HEK293 (cell line): ENCODE results near the gene PPP1R1B.

Experiments used
- CTCF ChIA-PET: fragments of 350-600 bp; formaldehyde crosslinking; extraction: SDS; loops from one replicate; lab custom pipeline; 2021; ENCODE audit warnings: antibody characterized with exemption; lab: Yijun Ruan, JAX
- POLR2A ChIA-PET: fragments of 300-600 bp; formaldehyde crosslinking; extraction: SDS; loops from one replicate; lab custom pipeline; 2020; ENCODE audit warnings: antibody characterized with exemption, inconsistent platforms; lab: Yijun Ruan, JAX
- H3K27ac ChIP-seq: fragments of 200-500 bp; sonication (Bioruptor generic); 2 replicates; pipeline ENCODE4 v1.5.1; 2014; ENCODE audit warnings: low read depth, low read length, control low read depth, inconsistent platforms; ENCODE audit errors: extremely low read depth
- H3K36me3 ChIP-seq, 2 experiments: fragments of 200-500 bp in 1 of 2; sonication (Bioruptor generic) in 1 of 2; 1 replicate in 1 of 2; 2 replicates in 1 of 2; pipeline ENCODE4 v1.5.1; 2014 to 2017; ENCODE audit warnings: inconsistent platforms in 2 of 2, low read length in 2 of 2; ENCODE audit not compliant: control insufficient read depth in 2 of 2, insufficient read depth in 1 of 2
- H3K4me1 ChIP-seq: fragments of 200-500 bp; sonication (Bioruptor generic); 2 replicates; pipeline ENCODE4 v1.5.1; 2014; ENCODE audit warnings: mild to moderate bottlenecking, low read length, inconsistent platforms; ENCODE audit not compliant: control insufficient read depth, insufficient read depth
- H3K4me3 ChIP-seq: 2 replicates; pipeline ENCODE4 v1.5.1; 2011; ENCODE audit warnings: low read depth, mild to moderate bottlenecking, control low read depth, low read length, moderate library complexity
- H3K9me3 ChIP-seq: fragments of 200-500 bp; sonication (Bioruptor generic); 2 replicates; pipeline ENCODE4 v1.5.1; 2014; ENCODE audit warnings: low read depth, low read length, inconsistent platforms; ENCODE audit not compliant: control insufficient read depth, insufficient read depth
- GLIS2 ChIP-seq: fragments of 450-650 bp; formaldehyde crosslinking; IDR thresholded peaks from 2 replicates; pipeline ENCODE4 v1.5.1; 2016; ENCODE audit warnings: missing biosample characterization, missing genetic modification characterization
- HIC1 ChIP-seq: fragments of 450-650 bp; formaldehyde crosslinking; IDR thresholded peaks from 2 replicates; pipeline ENCODE4 v1.5.1; 2016; ENCODE audit warnings: missing biosample characterization, missing genetic modification characterization
- INSM2 ChIP-seq: fragments of 450-650 bp; formaldehyde crosslinking; IDR thresholded peaks from 2 replicates; pipeline ENCODE4 v1.5.1; 2016; ENCODE audit warnings: missing biosample characterization, missing genetic modification characterization
- PATZ1 ChIP-seq: fragments of 450-650 bp; formaldehyde crosslinking; IDR thresholded peaks from 2 replicates; pipeline ENCODE4 v1.5.1; 2016; ENCODE audit warnings: missing biosample characterization, missing genetic modification characterization
- PRDM1 ChIP-seq: fragments of 450-650 bp; formaldehyde crosslinking; IDR thresholded peaks from 2 replicates; pipeline ENCODE4; 2016; ENCODE audit warnings: missing biosample characterization, missing genetic modification characterization
- PRDM10 ChIP-seq: fragments of 450-650 bp; formaldehyde crosslinking; IDR thresholded peaks from 2 replicates; pipeline ENCODE4 v1.5.1; 2016; ENCODE audit warnings: missing biosample characterization, missing genetic modification characterization
- SP2 ChIP-seq: fragments of 450-650 bp; formaldehyde crosslinking; IDR thresholded peaks from 2 replicates; pipeline ENCODE4 v1.5.1; 2016; ENCODE audit warnings: missing biosample characterization, missing genetic modification characterization
- ZBTB6 ChIP-seq: fragments of 450-650 bp; formaldehyde crosslinking; IDR thresholded peaks from 2 replicates; pipeline ENCODE4 v1.5.1; 2017; ENCODE audit warnings: missing biosample characterization, missing genetic modification characterization
- ZNF112 ChIP-seq: fragments of 450-650 bp; formaldehyde crosslinking; IDR thresholded peaks from 2 replicates; pipeline ENCODE4 v1.5.0; 2017; ENCODE audit warnings: missing biosample characterization, missing genetic modification characterization
- ZNF132 ChIP-seq: fragments of 450-650 bp; formaldehyde crosslinking; IDR thresholded peaks from 2 replicates; pipeline ENCODE4 v1.5.1; 2017; ENCODE audit warnings: missing biosample characterization, missing genetic modification characterization, borderline replicate concordance
- ZNF184 ChIP-seq: fragments of 450-650 bp; IDR thresholded peaks from 2 replicates; pipeline ENCODE4 v1.5.1; 2018; ENCODE audit warnings: missing biosample characterization, mild to moderate bottlenecking, missing genetic modification characterization
- ZNF24 ChIP-seq: fragments of 450-650 bp; formaldehyde crosslinking; IDR thresholded peaks from 2 replicates; pipeline ENCODE4 v1.5.1; 2016; ENCODE audit warnings: missing biosample characterization, missing genetic modification characterization
- ZNF335 ChIP-seq: fragments of 450-650 bp; formaldehyde crosslinking; conservative IDR thresholded peaks from 2 replicates; pipeline ENCODE4 v1.5.1; 2016; ENCODE audit warnings: missing biosample characterization, missing genetic modification characterization
- ZNF596 ChIP-seq: fragments of 450-650 bp; IDR thresholded peaks from 2 replicates; pipeline ENCODE4 v1.5.0; 2018; ENCODE audit warnings: missing biosample characterization, mild to moderate bottlenecking, missing genetic modification characterization, moderate library complexity
- ZNF623 ChIP-seq: fragments of 450-650 bp; formaldehyde crosslinking; IDR thresholded peaks from 2 replicates; pipeline ENCODE4 v1.5.1; 2016; ENCODE audit warnings: missing biosample characterization, missing genetic modification characterization

The PPP1R1B gene

GRCh38 chr17:39664581-39665561, 38.1 kb downstream of the PPP1R1B start, which contains the start of gene TCAP:
TSS of gene TCAP (plus strand) at chr17:39665349. CDS start at chr17:39665360, 11 bp downstream.
- ChIA-PET POLR2A (interaction anchor here (1.2 to 2.1 kb wide), 3 partner anchors 11 to 35 kb away, joined by 3 to 5 read pairs (median 5); partner anchors contain the start of genes ERBB2 and PGAP3), CTCF (interaction anchor here (0.9 to 11.6 kb wide), 3 partner anchors 14 to 42 kb away, joined by 3 to 168 read pairs (median 120); partner anchors contain the start of gene PPP1R1B)
- H3K9me3 ChIP-seq = no peaks in the 10 kb centered on the region
- H3K36me3 ChIP-seq = peaks cover 3 to 31% of the 10 kb centered on the region in 2 experiments; a peak in 1 of 3 replicates
- H3K4me3 ChIP-seq = no peak within 1 kb of the TSS
- H3K27ac ChIP-seq = no peak within 1 kb of the TSS
- H3K4me1 ChIP-seq = peaks cover 9% of the 10 kb centered on the region
- TF ChIP-seq ZNF596 (tag by site-specific recombination) (no peak), HIC1 (tag by site-specific recombination) (peak; percentile 97), ZNF623 (tag by site-specific recombination) (peak; percentile 53), PRDM10 (tag by site-specific recombination) (no peak), PATZ1 (0 out of 2 replicates have a peak, but pooled peaks have one; percentile 15)

GRCh38 chr17:39665642-39666224, 39.0 kb downstream of the PPP1R1B start:
- no peak overlapping the region for H3K4me3 ChIP-seq
- peaks cover 0 to 23% of the 10 kb centered on the region in 2 experiments; a peak in 1 of 3 replicates for H3K36me3 ChIP-seq
- no peaks in the 10 kb centered on the region for H3K9me3 ChIP-seq
- CTCF ChIA-PET = interaction anchor here (0.7 to 11.6 kb wide), 9 partner anchors 14 to 138 kb away, joined by 3 to 168 read pairs (median 3); partner anchors contain the start of gene PPP1R1B
- no peak overlapping the region for H3K27ac ChIP-seq
- POLR2A ChIA-PET = interaction anchor here (0.6 to 1.4 kb wide), 4 partner anchors 10 to 99 kb away, joined by 3 to 5 read pairs (median 4); partner anchors contain the start of gene ERBB2
- peaks cover 9% of the 10 kb centered on the region for H3K4me1 ChIP-seq
- peak; percentile 87 for TF ChIP-seq ZNF335 (tag by site-specific recombination)
- no peak for TF ChIP-seq ZNF24
- TF ChIP-seq ZBTB6 = peak; percentile 28; the same call in 1 of the 2 replicates
- no peak for TF ChIP-seq ZNF132 (tag by site-specific recombination)
- peak; percentile 85 for TF ChIP-seq GLIS2
- TF ChIP-seq INSM2 (tag by site-specific recombination) = no peak
- no peak for TF ChIP-seq ZNF184 (tag by site-specific recombination)
- TF ChIP-seq PRDM1 (tag by site-specific recombination) = no peak
- TF ChIP-seq ZNF112 = no peak
- peak; percentile 50 for TF ChIP-seq SP2 (tag by site-specific recombination)
- TF ChIP-seq PRDM10 (tag by site-specific recombination) = peak; percentile 96
